ENCODE measurements around the gene KNDC1. TPM values are rescaled to one million over a fixed set of nuclear protein-coding genes. Genes with fewer than 3 reads are reported as not detected.
"Not testable (repeated sequence)": the region's sequence is repeated elsewhere in the genome, so short reads cannot be mapped to it uniquely, and the experiment has no call there.

Gene KNDC1
- total RNA-seq (10 to 100 TPM in 8 of 9 donors, 1 to 10 TPM in 1; 9.7 to 93.4 (median 40.7) TPM), polyA plus RNA-seq (10 to 100 TPM in 2 of 3 donors, 1 to 10 TPM in 1; 1.0 to 53.2 (median 19.2) TPM)
- long read RNA-seq, donor 1, result 0 reads
- long read RNA-seq, donor 2, partial matches to known transcripts, result 7 of 7 reads
- long read RNA-seq, donor 2, other reads (novel, unspliced or antisense), result 0 of 7 reads
- long read RNA-seq, donor 3, partial matches to known transcripts, result 0 of 1 reads
- long read RNA-seq, donor 3, other reads (novel, unspliced or antisense), result 0 of 1 reads
- long read RNA-seq, donor 4, partial matches to known transcripts, result 7 of 14 reads
- long read RNA-seq, donor 4, other reads (novel, unspliced or antisense), result 6 of 14 reads
- long read RNA-seq, donor 5, full-length matches to known transcripts, result 23 of 77 reads
- long read RNA-seq, donor 5, partial matches to known transcripts, result 31 of 77 reads
- long read RNA-seq, donor 5, other reads (novel, unspliced or antisense), result 23 of 77 reads
- long read RNA-seq, donor 6, partial matches to known transcripts, result 2 of 5 reads
- long read RNA-seq, donor 6, other reads (novel, unspliced or antisense), result 3 of 5 reads
- long read RNA-seq, donor 7, result 0 reads
- long read RNA-seq, donor 8, full-length matches to known transcripts, result 1 of 1 reads
- long read RNA-seq, donor 8, partial matches to known transcripts, result 0 of 1 reads
- long read RNA-seq, donor 8, other reads (novel, unspliced or antisense), result 0 of 1 reads
- long read RNA-seq, donor 9, result 0 reads
- long read RNA-seq, donor 10, result 0 reads

DNA sequence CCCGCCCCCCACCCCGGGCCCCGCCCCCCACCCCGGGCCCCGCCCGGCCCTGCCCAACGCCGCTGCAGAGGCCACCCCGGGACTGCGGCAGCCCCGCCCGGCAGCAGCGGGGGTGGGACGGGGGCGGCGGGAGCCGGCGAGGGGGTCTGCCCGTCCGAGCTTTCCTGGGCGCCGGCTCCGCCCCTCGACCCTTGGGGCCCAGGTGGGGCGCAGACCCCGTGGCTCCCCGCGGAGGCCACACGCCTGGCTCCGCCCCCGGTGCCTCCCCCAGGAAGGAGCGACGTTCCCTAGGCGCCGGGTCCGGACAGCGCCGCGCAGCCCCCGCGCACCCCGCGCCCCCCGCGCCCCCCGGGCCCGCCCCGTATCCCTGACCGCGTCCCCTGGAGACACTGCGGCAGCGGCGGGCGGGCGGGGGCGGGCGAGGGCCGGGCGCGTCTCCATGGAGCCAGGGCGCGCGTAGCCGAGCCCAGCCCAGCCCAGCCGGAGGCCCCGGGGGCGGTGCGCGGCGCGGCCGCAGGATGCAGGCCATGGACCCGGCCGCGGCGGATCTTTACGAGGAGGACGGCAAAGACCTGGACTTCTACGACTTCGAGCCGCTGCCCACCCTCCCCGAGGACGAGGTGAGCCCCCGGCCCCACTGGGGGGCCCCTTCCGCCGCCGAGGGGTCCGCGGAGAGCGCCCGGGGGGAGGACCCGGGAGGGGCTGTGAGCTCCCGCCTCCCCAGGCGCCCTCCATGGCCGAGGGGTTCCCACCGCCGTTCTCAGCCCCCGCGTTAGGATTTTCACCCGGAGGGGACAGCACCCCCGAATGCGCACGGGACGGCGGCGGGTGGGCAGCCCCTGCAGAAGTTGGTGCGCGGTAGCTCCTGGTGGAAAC is at the start of gene KNDC1:
KNDC1 (plus strand) TSS at position 270 of the 876 bp plus-strand sequence; CDS start at position 519, 249 bp downstream.
- no peaks in the 10 kb centered on the region for H3K36me3 ChIP-seq (replicated peaks in 1 of 2)
- H3K4me1 ChIP-seq (replicated peaks in 1 of 2), result peaks cover 37 to 48% of the 10 kb centered on the region in 2 donors
- 0 to 3% (median 1%) methylated on average over 1 to 102 of the region's 108 CpGs for WGBS, 4 donors
- peak; percentile 51 to 74 (median 65) for DNase-seq
- H3K27ac ChIP-seq, result peak within 1 kb of the TSS; percentile 69 to 91 (median 84)
- peak within 1 kb of the TSS in 3 of 4 donors; percentile 59 to 86 (median 62) for H3K4me3 ChIP-seq
- H3K9me3 ChIP-seq (replicated peaks in 1 of 3), result no peaks in the 10 kb centered on the region
- H3K27me3 ChIP-seq, result no peaks in the 10 kb centered on the region
- intact Hi-C loops (cut with DNase I), result loop anchor here in 1 of 2 donors (10.0 kb wide), 1 partner anchor 75 kb away; the partner anchor contains the start of genes UTF1 and VENTX
- peak in 1 of 2 donors; percentile 58 for TF ChIP-seq POLR2A (IDR thresholded peaks at IDR 0.05)
- TF ChIP-seq, protein P1, sequence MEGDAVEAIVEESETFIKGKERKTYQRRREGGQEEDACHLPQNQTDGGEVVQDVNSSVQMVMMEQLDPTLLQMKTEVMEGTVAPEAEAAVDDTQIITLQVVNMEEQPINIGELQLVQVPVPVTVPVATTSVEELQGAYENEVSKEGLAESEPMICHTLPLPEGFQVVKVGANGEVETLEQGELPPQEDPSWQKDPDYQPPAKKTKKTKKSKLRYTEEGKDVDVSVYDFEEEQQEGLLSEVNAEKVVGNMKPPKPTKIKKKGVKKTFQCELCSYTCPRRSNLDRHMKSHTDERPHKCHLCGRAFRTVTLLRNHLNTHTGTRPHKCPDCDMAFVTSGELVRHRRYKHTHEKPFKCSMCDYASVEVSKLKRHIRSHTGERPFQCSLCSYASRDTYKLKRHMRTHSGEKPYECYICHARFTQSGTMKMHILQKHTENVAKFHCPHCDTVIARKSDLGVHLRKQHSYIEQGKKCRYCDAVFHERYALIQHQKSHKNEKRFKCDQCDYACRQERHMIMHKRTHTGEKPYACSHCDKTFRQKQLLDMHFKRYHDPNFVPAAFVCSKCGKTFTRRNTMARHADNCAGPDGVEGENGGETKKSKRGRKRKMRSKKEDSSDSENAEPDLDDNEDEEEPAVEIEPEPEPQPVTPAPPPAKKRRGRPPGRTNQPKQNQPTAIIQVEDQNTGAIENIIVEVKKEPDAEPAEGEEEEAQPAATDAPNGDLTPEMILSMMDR (IDR thresholded peaks at IDR 0.05), result no peak

DNA sequence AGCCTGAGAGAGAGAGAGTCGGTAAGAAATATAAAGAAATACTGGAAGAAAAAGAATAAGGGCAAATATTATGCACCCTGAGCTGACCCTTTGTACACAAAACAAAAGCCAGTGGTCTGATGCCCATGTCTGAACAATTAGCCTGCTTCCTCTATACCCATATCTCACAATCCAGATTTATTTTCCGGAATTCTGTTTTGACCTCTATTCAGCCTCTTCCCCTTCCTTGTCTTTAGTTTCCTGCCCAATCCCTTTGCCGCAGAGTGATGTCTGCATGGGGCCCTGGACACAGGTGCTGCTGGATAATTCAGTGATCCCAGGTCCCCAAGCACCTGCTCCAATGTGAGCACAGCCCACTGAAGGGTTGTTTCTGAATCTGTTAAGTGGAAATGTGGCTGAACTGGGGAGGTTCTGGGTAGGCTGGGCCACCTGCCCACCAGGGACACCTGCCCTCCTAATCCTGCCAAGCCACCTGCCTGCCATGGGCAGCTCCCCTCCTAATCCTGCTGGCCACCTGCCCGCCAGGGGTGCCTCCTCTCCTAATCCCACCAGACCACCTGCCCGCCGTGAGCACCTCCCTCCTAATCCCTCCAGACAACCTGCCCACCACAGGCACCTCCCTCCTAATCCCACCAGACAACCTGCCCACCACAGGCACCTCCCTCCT is 49.3 kb upstream of the KNDC1 start:
- 62 to 66% (median 62%) methylated on average over 3 to 6 of the region's 6 CpGs for WGBS, 4 donors
- no peaks in the 10 kb centered on the region for H3K4me1 ChIP-seq (replicated peaks in 1 of 2)
- intact Hi-C loops (cut with DNase I), result no loop called here
- H3K27ac ChIP-seq, result no peak overlapping the region
- H3K27me3 ChIP-seq, result no peaks in the 10 kb centered on the region
- no peak overlapping the region for H3K4me3 ChIP-seq
- H3K36me3 ChIP-seq (replicated peaks in 1 of 2), result no peaks in the 10 kb centered on the region
- peaks cover 0 to 13% (median 0%) of the 10 kb centered on the region in 3 donors for H3K9me3 ChIP-seq (replicated peaks in 1 of 3)
- no peak for DNase-seq
- TF ChIP-seq, protein P1 (IDR thresholded peaks at IDR 0.05), result no peak

DNA sequence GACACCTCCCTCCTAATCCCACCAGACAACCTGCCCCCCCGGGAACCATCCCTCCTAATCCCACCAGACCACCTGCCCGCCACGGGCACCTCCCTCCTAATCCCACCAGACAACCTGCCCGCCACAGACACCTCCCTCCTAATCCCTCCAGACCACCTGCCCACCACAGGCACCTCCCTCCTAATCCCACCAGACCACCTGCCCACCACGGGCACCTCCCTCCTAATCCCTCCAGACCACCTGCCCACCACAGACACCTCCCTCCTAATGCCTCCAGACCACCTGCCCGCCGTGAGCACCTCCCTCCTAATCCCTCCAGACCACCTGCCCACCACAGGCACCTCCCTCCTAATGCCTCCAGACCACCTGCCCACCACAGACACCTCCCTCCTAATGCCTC is 48.4 kb upstream of the KNDC1 start:
- DNase-seq, result peak in 1 of 7 donors; percentile 19
- H3K27ac ChIP-seq; H3K4me1 ChIP-seq (replicated peaks in 1 of 2); H3K4me3 ChIP-seq; intact Hi-C loops (cut with DNase I); H3K36me3 ChIP-seq (replicated peaks in 1 of 2); H3K27me3 ChIP-seq: not testable (repeated sequence)
- 16 to 40% (median 22%) methylated on average over 3 to 5 of the region's 7 CpGs for WGBS, 4 donors
- peaks cover 0 to 13% (median 0%) of the 10 kb centered on the region in 3 donors for H3K9me3 ChIP-seq (replicated peaks in 1 of 3)

GRCh38 chr10:133113146-133113830 is 46.7 kb upstream of the KNDC1 start:
- H3K9me3 ChIP-seq (replicated peaks in 1 of 3), result no peaks in the 10 kb centered on the region
- H3K4me3 ChIP-seq, result no peak overlapping the region
- H3K27ac ChIP-seq, result no peak overlapping the region
- H3K36me3 ChIP-seq (replicated peaks in 1 of 2), result no peaks in the 10 kb centered on the region
- DNase-seq, result no peak
- TF ChIP-seq, protein P1 (IDR thresholded peaks at IDR 0.05), result no peak
- TF ChIP-seq POLR2A (IDR thresholded peaks at IDR 0.05), result no peak
- H3K4me1 ChIP-seq (replicated peaks in 1 of 2), result peaks cover 0 to 4% of the 10 kb centered on the region in 2 donors
- 89 to 94% (median 90%) methylated on average over 11 to 31 of the region's 31 CpGs for WGBS, 4 donors
- H3K27me3 ChIP-seq, result no peaks in the 10 kb centered on the region
- intact Hi-C loops (cut with DNase I), result no loop called here

Measured in adrenal gland (tissue), 19 donors.